Esophagus muscularis mucosa (tissue), 3 donors: Measurements from ENCODE around the gene KLK11.

Source experiments
- EP300 ChIP-seq: sonication (generic); formaldehyde crosslinking; IDR thresholded peaks from one replicate; pipeline ENCODE4 v1.6.1; 2017; ENCODE audit warnings: antibody characterized with exemption
- TF ChIP-seq, protein P1 (sequence below), 3 experiments: fragments of 200-600 bp in 2 of 3; fragments of 450-650 bp in 1 of 3; sonication (generic) in 2 of 3; IDR thresholded peaks; one replicate each; pipeline ENCODE4 v1.5.1; 2017 to 2019; ENCODE audit warnings: antibody characterized with exemption in 3 of 3, mild to moderate bottlenecking in 2 of 3, moderate library complexity in 1 of 3

DNA sequence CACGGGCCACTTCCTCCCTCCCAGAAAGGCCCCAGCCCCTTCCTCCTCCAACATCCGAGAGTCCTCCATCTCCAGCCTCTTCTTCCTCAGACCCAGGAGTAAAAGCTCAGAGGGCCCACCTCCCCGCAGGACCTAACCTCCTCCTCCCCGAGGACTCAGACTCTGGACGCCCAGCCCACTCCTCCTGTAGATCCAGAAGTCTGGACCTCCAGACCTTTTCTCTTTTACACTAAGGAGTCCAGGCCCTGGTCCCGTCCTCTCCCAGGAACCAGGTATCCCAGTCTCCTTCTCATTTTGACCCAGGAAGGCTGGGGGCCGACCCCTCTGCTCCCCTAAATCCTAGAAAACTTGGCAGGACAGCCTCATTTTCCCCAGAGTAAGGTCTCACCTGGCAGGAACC, 23.1 kb downstream of the KLK11 start:
- TF ChIP-seq, protein P1, sequence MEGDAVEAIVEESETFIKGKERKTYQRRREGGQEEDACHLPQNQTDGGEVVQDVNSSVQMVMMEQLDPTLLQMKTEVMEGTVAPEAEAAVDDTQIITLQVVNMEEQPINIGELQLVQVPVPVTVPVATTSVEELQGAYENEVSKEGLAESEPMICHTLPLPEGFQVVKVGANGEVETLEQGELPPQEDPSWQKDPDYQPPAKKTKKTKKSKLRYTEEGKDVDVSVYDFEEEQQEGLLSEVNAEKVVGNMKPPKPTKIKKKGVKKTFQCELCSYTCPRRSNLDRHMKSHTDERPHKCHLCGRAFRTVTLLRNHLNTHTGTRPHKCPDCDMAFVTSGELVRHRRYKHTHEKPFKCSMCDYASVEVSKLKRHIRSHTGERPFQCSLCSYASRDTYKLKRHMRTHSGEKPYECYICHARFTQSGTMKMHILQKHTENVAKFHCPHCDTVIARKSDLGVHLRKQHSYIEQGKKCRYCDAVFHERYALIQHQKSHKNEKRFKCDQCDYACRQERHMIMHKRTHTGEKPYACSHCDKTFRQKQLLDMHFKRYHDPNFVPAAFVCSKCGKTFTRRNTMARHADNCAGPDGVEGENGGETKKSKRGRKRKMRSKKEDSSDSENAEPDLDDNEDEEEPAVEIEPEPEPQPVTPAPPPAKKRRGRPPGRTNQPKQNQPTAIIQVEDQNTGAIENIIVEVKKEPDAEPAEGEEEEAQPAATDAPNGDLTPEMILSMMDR (IDR thresholded peaks at IDR 0.05), result no peak
- TF ChIP-seq EP300, result no peak
